T-helper 2 cell treated with Interferon-gamma antibody and Interleukin-4, amounts not matched to agents 5 μg/mL and 100 μg/mL, for 36 hours (primary cell): Measurements from ENCODE around the gene SCAPER.

Source experiments
- DNase-seq: peaks from one replicate; pipeline ENCODE4 v3.0.0; 2021; ENCODE audit warnings: low spot score
- H3K27ac Mint-ChIP-seq: one replicate; pipeline ENCODE4 v1.8.0; 2021; ENCODE audit warnings: mild to moderate bottlenecking, mixed read lengths
- H3K27me3 Mint-ChIP-seq: one replicate; pipeline ENCODE4 v1.8.0; 2021; ENCODE audit warnings: low read depth, mixed read lengths
- H3K36me3 Mint-ChIP-seq: one replicate; pipeline ENCODE4 v1.8.0; 2021; ENCODE audit warnings: low read depth, mixed read lengths
- H3K4me1 Mint-ChIP-seq: one replicate; pipeline ENCODE4 v1.8.0; 2021; ENCODE audit warnings: low read depth, mixed read lengths
- H3K4me3 Mint-ChIP-seq: one replicate; pipeline ENCODE4 v1.8.0; 2022; ENCODE audit warnings: mild to moderate bottlenecking, moderate library complexity, mixed read lengths
- H3K9me3 Mint-ChIP-seq: one replicate; pipeline ENCODE4 v1.8.0; 2021; ENCODE audit warnings: mixed read lengths

Gene SCAPER

GRCh38 chr15:76429661-76430060, 475.5 kb downstream of the SCAPER start:
- peaks cover 9% of the 10 kb centered on the region for H3K36me3 Mint-ChIP-seq
- H3K27me3 Mint-ChIP-seq: no peaks in the 10 kb centered on the region
- H3K9me3 Mint-ChIP-seq: peaks cover 18% of the 10 kb centered on the region

GRCh38 chr15:76426941-76427340, 478.2 kb downstream of the SCAPER start:
- Mint-ChIP-seq H3K4me3 (no peak overlapping the region), H3K9me3 (peaks cover 18% of the 10 kb centered on the region), H3K36me3 (peaks cover 9% of the 10 kb centered on the region), H3K4me1 (peaks cover 1% of the 10 kb centered on the region), H3K27me3 (no peaks in the 10 kb centered on the region), H3K27ac (no peak overlapping the region)
- no peak for DNase-seq

More at GRCh38 chr15:76429661-76430060, 475.5 kb downstream of the SCAPER start:
- Mint-ChIP-seq H3K4me1 (peaks cover 4% of the 10 kb centered on the region), H3K27ac (no peak overlapping the region), H3K4me3 (no peak overlapping the region)
- DNase-seq: no peak

DNA sequence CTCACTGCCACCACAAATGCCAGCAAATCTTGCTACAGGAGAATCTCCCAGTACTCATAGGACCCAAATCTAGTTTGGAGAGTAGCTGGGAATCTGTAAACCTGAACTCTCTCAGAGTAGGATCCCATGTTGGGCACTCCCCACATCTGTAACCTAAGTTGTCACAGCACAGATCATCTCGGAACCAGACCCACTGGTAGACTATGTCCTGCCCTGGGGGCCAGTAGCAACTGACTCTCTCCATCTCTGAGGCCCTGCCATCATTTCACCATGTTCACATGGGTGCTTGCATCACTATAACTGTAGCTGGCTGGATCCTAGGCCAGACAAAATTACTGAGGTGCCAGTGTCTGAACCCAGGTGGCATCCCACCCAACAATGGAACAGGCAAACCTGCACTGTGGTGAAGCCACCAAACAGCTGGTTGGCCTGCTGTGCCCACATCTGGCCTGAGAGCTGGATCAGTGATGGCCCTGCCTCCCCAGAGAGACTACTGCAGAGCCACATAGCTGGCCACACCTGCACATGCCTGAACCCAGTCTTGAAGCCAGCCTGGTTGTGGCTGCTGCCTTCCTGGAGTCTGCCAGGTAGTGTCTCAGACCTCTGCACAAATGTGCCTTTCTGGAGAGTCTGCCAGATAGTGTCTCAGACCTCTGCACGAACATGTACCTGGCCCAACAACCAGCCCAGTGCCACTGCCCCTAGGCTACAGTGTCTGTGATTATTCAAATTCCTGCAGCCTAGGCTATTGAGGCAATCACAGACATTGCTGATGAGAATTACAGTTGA, 486.6 kb downstream of the SCAPER start:
- no peak overlapping the region for H3K27ac Mint-ChIP-seq
- no peak overlapping the region for H3K4me3 Mint-ChIP-seq
- no peaks in the 10 kb centered on the region for H3K9me3 Mint-ChIP-seq
- H3K27me3 Mint-ChIP-seq: no peaks in the 10 kb centered on the region
- H3K36me3 Mint-ChIP-seq: no peaks in the 10 kb centered on the region
- no peak for DNase-seq
- H3K4me1 Mint-ChIP-seq: no peaks in the 10 kb centered on the region

DNA sequence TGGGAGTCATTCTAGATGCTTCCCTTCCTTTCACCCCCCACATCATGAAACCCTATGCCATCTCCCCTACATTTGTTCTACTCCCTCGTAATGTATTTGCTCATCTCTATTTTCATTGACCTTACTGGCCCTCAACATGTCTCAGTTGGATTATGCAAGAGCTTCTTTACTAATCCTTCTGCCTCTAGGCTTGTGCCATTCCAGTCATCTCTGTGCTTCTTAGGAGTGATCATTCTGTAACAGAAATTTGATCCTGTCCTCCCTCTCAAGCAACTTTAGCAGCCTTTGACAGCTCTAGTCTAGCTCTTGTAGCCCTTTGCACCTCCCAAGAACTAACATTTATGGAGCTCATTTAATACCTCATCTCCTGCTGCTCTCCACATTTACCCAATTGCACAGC, 503.9 kb downstream of the SCAPER start:
- DNase-seq: no peak
- Mint-ChIP-seq H3K4me1 (no peaks in the 10 kb centered on the region), H3K9me3 (no peaks in the 10 kb centered on the region), H3K4me3 (no peak overlapping the region), H3K27me3 (no peaks in the 10 kb centered on the region), H3K27ac (no peak overlapping the region), H3K36me3 (no peaks in the 10 kb centered on the region)

GRCh38 chr15:76398317-76399104, 506.6 kb downstream of the SCAPER start:
- no peak overlapping the region for H3K27ac Mint-ChIP-seq
- no peaks in the 10 kb centered on the region for H3K4me1 Mint-ChIP-seq
- DNase-seq: no peak
- H3K4me3 Mint-ChIP-seq: no peak overlapping the region
- H3K27me3 Mint-ChIP-seq: no peaks in the 10 kb centered on the region
- no peaks in the 10 kb centered on the region for H3K9me3 Mint-ChIP-seq
- H3K36me3 Mint-ChIP-seq: no peaks in the 10 kb centered on the region

DNA sequence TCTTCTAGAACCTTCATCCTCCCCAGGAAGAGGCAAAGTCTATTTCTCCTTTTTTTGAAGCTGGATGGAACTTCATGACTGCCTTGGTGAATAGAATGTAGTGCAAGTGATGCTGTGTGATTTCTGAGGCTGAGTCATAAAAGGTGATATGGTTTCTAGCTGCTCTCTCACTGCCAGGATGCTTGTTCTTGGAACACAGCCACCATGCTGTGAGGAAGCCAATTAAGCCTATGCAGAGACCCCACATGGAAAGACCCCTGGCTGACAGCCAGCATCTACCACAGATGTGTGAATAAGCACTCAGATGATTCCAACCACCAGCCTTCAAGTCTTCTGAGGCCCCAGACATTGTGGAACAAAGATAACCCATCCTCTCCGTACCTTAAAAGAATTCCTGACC, 511.5 kb downstream of the SCAPER start:
- Mint-ChIP-seq H3K27ac (no peak overlapping the region), H3K36me3 (no peaks in the 10 kb centered on the region), H3K27me3 (no peaks in the 10 kb centered on the region)

DNA sequence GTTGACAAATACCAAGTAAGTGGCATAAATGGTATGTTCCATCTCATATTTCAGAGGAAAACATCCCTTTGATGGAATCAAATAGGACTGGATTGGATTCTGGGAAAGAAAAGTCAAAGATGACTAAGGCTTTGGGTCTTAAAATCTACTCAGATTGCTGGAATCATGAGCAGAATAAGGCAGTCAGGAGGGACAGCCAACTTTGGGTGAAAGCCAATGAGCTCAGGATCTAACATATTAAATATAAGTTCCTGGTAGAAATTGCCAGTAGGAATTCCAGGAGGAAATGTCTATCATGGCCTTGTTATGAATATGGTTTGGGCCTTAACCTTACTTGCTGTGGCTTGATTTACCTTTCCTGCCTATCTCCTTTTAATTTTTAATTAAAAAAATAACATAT, 513.3 kb downstream of the SCAPER start:
- Mint-ChIP-seq H3K9me3 (no peaks in the 10 kb centered on the region), H3K4me1 (no peaks in the 10 kb centered on the region), H3K27ac (no peak overlapping the region), H3K4me3 (no peak overlapping the region), H3K36me3 (no peaks in the 10 kb centered on the region), H3K27me3 (no peaks in the 10 kb centered on the region)
- DNase-seq: no peak

More for the DNA sequence above, 511.5 kb downstream of the SCAPER start:
- Mint-ChIP-seq H3K4me1 (no peaks in the 10 kb centered on the region), H3K9me3 (no peaks in the 10 kb centered on the region), H3K4me3 (no peak overlapping the region)
- DNase-seq: no peak

GRCh38 chr15:76391309-76391708, 513.8 kb downstream of the SCAPER start:
- Mint-ChIP-seq H3K4me3 (no peak overlapping the region), H3K4me1 (no peaks in the 10 kb centered on the region), H3K27me3 (no peaks in the 10 kb centered on the region), H3K9me3 (no peaks in the 10 kb centered on the region), H3K36me3 (no peaks in the 10 kb centered on the region), H3K27ac (no peak overlapping the region)
- DNase-seq: no peak

GRCh38 chr15:76390571-76390970, 514.6 kb downstream of the SCAPER start:
- H3K36me3 Mint-ChIP-seq: no peaks in the 10 kb centered on the region

DNA sequence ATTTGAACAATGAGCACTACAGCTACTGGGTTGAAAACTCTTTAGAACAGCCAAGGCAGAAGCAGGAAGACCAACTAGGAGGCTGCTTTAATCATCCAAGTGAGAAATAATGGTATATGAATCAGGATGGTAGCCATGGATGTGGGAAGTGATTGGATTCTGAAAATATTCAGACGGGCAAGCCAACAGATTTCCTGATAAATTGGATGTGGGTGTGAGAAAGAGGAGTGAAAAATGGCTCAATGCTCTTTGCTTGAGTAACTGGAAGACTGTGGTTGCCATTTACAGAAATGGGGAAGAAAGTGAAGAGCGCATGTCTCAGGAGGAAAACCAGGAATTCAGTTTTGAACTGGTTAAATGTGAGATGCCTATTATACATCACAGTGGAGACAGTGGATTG, 518.2 kb downstream of the SCAPER start:
- H3K27ac Mint-ChIP-seq: no peak overlapping the region
- DNase-seq: no peak
- no peaks in the 10 kb centered on the region for H3K27me3 Mint-ChIP-seq
- H3K9me3 Mint-ChIP-seq: no peaks in the 10 kb centered on the region
- no peaks in the 10 kb centered on the region for H3K4me1 Mint-ChIP-seq
- H3K36me3 Mint-ChIP-seq: no peaks in the 10 kb centered on the region
- no peak overlapping the region for H3K4me3 Mint-ChIP-seq

More at GRCh38 chr15:76390571-76390970, 514.6 kb downstream of the SCAPER start:
- no peak overlapping the region for H3K27ac Mint-ChIP-seq
- no peak overlapping the region for H3K4me3 Mint-ChIP-seq
- H3K27me3 Mint-ChIP-seq: no peaks in the 10 kb centered on the region
- DNase-seq: no peak
- H3K4me1 Mint-ChIP-seq: no peaks in the 10 kb centered on the region
- no peaks in the 10 kb centered on the region for H3K9me3 Mint-ChIP-seq

DNA sequence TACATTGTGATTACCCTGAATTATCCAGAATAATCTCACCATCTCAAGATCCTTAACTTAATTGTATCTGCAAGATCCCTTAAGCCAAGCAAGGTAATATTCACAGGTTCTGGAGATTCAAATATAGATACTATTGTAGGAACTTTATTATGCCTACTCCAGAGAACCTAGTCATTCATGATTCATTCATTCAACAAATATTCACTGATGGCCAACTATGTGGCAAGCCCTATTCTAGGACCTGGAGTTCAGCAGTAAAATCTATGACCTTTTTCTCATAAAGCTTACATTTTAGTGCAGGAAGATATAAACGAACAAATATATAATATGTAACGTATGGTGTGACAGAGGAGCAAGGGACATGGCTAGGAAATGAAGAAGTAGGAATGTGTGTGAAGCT, 519.0 kb downstream of the SCAPER start:
- Mint-ChIP-seq H3K9me3 (no peaks in the 10 kb centered on the region), H3K4me3 (no peak overlapping the region), H3K27me3 (no peaks in the 10 kb centered on the region), H3K4me1 (no peaks in the 10 kb centered on the region), H3K27ac (no peak overlapping the region), H3K36me3 (no peaks in the 10 kb centered on the region)
- DNase-seq: no peak

GRCh38 chr15:76384409-76384808, 520.7 kb downstream of the SCAPER start:
- Mint-ChIP-seq H3K4me1 (no peaks in the 10 kb centered on the region), H3K27ac (no peak overlapping the region), H3K4me3 (no peak overlapping the region), H3K36me3 (no peaks in the 10 kb centered on the region), H3K9me3 (no peaks in the 10 kb centered on the region), H3K27me3 (no peaks in the 10 kb centered on the region)
- DNase-seq: no peak

- H3K27ac Mint-ChIP-seq: no peak overlapping the region
- no peaks in the 10 kb centered on the region for H3K27me3 Mint-ChIP-seq
- no peaks in the 10 kb centered on the region for H3K9me3 Mint-ChIP-seq
- DNase-seq: no peak
- H3K4me1 Mint-ChIP-seq: no peaks in the 10 kb centered on the region
- no peaks in the 10 kb centered on the region for H3K36me3 Mint-ChIP-seq
- no peak overlapping the region for H3K4me3 Mint-ChIP-seq
Observed at GRCh38 chr15:76382987-76383728, 522.0 kb downstream of the SCAPER start.

DNA sequence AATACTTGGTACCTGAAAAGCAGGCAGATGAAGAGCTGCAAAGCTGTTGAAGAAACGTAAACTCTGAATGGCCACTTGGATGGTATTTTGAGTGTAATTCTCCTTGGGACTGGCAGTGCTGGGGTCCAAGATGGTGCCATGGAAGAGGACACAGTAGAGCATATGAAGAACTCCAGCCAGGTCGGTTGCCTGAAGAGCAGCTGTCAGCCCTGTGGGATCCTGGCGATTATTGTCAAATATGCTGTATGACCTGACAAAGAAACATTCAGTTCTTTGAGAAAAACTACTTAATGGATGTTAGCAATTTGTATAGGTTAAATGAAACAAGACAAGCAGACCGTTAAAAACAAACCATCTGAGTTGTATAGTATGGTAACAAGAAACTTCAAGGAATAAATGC, 523.8 kb downstream of the SCAPER start:
- DNase-seq: no peak
- H3K36me3 Mint-ChIP-seq: no peaks in the 10 kb centered on the region
- no peaks in the 10 kb centered on the region for H3K9me3 Mint-ChIP-seq
- H3K4me1 Mint-ChIP-seq: no peaks in the 10 kb centered on the region
- no peaks in the 10 kb centered on the region for H3K27me3 Mint-ChIP-seq
- H3K4me3 Mint-ChIP-seq: no peak overlapping the region
- H3K27ac Mint-ChIP-seq: no peak overlapping the region
